SH-SY5Y (cell line): ENCODE results near the gene ACTN4.

ENCODE experiments used
- GATA2 ChIP-seq: IDR thresholded peaks from 2 replicates; pipeline ENCODE4 v1.6.1; 2011; ENCODE audit warnings: mild to moderate bottlenecking, low read depth, low read length
- GATA3 ChIP-seq: IDR thresholded peaks from 2 replicates; pipeline ENCODE4 v1.6.1; 2011; ENCODE audit warnings: low read depth, mild to moderate bottlenecking, low read length, moderate library complexity

- TF ChIP-seq GATA2 (no peak), GATA3 (no peak)
Observed at GRCh38 chr19:38650911-38651584, 3.6 kb downstream of the ACTN4 start.
